HepG2 (cell line): ENCODE measurements around the gene DCN. TPM values are rescaled to one million over a fixed set of nuclear protein-coding genes. Genes with fewer than 3 reads are reported as not detected.

Experiments used
- ATAC-seq: fragments of 200-7000 bp; cut with Tn5 transposase; 3 replicates; pipeline ENCODE4 v1.9.1; 2020; ENCODE audit warnings: mild to moderate bottlenecking, moderate library complexity
- BruUV-seq: library from RNA; stranded (reverse); fragments of 400-500 nt; replicated peaks from 2 replicates; lab custom pipeline; 2021; lab: Mats Ljungman, UMichigan
- CTCF ChIA-PET: fragments of 300-600 bp; formaldehyde crosslinking; extraction: SDS; loops from one replicate; lab custom pipeline; 2021; ENCODE audit warnings: low total read pairs, inconsistent platforms, low intra/inter-chr PET ratio; lab: Yijun Ruan, JAX
- POLR2A ChIA-PET: fragments of 350-600 bp; sonication (Branson Sonifier 250); formaldehyde crosslinking; loops from one replicate; lab custom pipeline; 2020; ENCODE audit warnings: antibody characterized with exemption, inconsistent platforms; lab: Yijun Ruan, JAX
- DNase-seq: peaks from one replicate; pipeline ENCODE4 v3.0.0-alpha.2; 2015; ENCODE audit warnings: low spot score
- FAIRE-seq: peaks from 3 replicates; lab custom pipeline; 2011; peaks lifted over from hg19 to GRCh38; lab: Jason Lieb, UNC
- H2AFZ ChIP-seq: one replicate; pipeline ENCODE4 v1.6.1; 2011; ENCODE audit warnings: low read length, inconsistent platforms
- H3K27ac ChIP-seq: fragments of 300-600 bp; 3 replicates; pipeline ENCODE4 v1.8.0; 2011; ENCODE audit warnings: mixed run types, mild to moderate bottlenecking, mixed read lengths, low read length, inconsistent platforms; ENCODE audit not compliant: insufficient read depth; ENCODE audit errors: extremely low read length
- H3K27me3 ChIP-seq, 2 experiments: fragments of 200-600 bp in 1 of 2; 2 replicates in 1 of 2; 3 replicates in 1 of 2; pipeline versions ENCODE4 v1.6.0 to v1.8.0; 2011; ENCODE audit warnings: low read length in 2 of 2, mild to moderate bottlenecking in 2 of 2, moderate library complexity in 2 of 2, inconsistent platforms in 1 of 2; ENCODE audit not compliant: insufficient read depth in 2 of 2, control insufficient read depth in 1 of 2
- H3K36me3 ChIP-seq, 2 experiments: fragments of 200-600 bp in 1 of 2; replicated peaks in 1 of 2; 2 replicates in 1 of 2; 3 replicates in 1 of 2; pipeline versions ENCODE4 v1.5.1 to v1.8.0; 2011; ENCODE audit warnings: low read length in 2 of 2, inconsistent platforms in 1 of 2; ENCODE audit not compliant: insufficient read depth in 2 of 2, control insufficient read depth in 1 of 2
- H3K4me1 ChIP-seq: 2 replicates; pipeline ENCODE4 v1.5.1; 2012; ENCODE audit warnings: low read length, inconsistent platforms; ENCODE audit not compliant: insufficient read depth
- H3K4me2 ChIP-seq: 2 replicates; pipeline ENCODE4 v1.6.0; 2011; ENCODE audit warnings: low read depth, low read length, inconsistent platforms
- H3K4me3 ChIP-seq, 3 experiments: fragments of 200-600 bp in 1 of 3; sonication (generic), shearing (Covaris generic) in 1 of 3; replicated peaks in 1 of 3; 2 replicates each; pipeline ENCODE4 v1.5.1; 2011 to 2016; ENCODE audit warnings: low read length in 3 of 3, inconsistent platforms in 2 of 3, low read depth in 2 of 3, mild to moderate bottlenecking in 2 of 3, control low read depth in 1 of 3, mixed read lengths in 1 of 3; ENCODE audit not compliant: insufficient read depth in 1 of 3
- H3K79me2 ChIP-seq: one replicate; pipeline ENCODE4 v1.6.1; 2011; ENCODE audit warnings: low read length, inconsistent platforms; ENCODE audit not compliant: insufficient read depth
- H3K9ac ChIP-seq: 2 replicates; pipeline ENCODE4 v1.6.0; 2011; ENCODE audit warnings: mild to moderate bottlenecking, low read depth, low read length, inconsistent platforms; ENCODE audit not compliant: insufficient read depth
- H3K9me3 ChIP-seq: 2 replicates; pipeline ENCODE4 v1.5.1; 2012; ENCODE audit warnings: mild to moderate bottlenecking, low read length
- H4K20me1 ChIP-seq: 2 replicates; pipeline ENCODE4 v1.6.0; 2011; ENCODE audit warnings: inconsistent platforms, mild to moderate bottlenecking, low read length, moderate library complexity; ENCODE audit not compliant: insufficient read depth
- AHR ChIP-seq: IDR thresholded peaks from 2 replicates; pipeline ENCODE4 v1.6.1; 2018; ENCODE audit warnings: missing genetic modification reagents, missing compliant biosample characterization
- KDM5A ChIP-seq: fragments of 200-600 bp; sonication (generic); IDR thresholded peaks from 2 replicates; pipeline ENCODE4 v1.7.0; 2018; ENCODE audit warnings: antibody characterized with exemption, mild to moderate bottlenecking, low read length, borderline replicate concordance
- MIER2 ChIP-seq: IDR thresholded peaks from 2 replicates; pipeline ENCODE4 v1.6.1; 2016; ENCODE audit warnings: missing biosample characterization, missing genetic modification reagents
- TOE1 ChIP-seq: sonication (generic); formaldehyde crosslinking; IDR thresholded peaks from 2 replicates; pipeline ENCODE4 v1.4.0; 2020; ENCODE audit warnings: mild to moderate bottlenecking, missing genetic modification reagents
- ZNF234 ChIP-seq: sonication (generic); formaldehyde crosslinking; conservative IDR thresholded peaks from 2 replicates; pipeline ENCODE4 v1.5.1; 2020; ENCODE audit warnings: mild to moderate bottlenecking, missing genetic modification reagents
- WGBS: methylation state at CpG from one replicate; pipeline ENCODE4 v1.1.6; 2017; ENCODE audit warnings: low lambda C conversion rate; 5-methylcytosine and 5-hydroxymethylcytosine counted together
- in situ Hi-C: cut with HindIII; loops from 2 replicates; pipeline ENCODE4 v1.10.0; 2017; ENCODE audit warnings: low pct_unique_long_range_greater_than_20kb; ENCODE audit not compliant: extremely low pct_ligation_motif_present
- intact Hi-C: fragments of 100-400 bp; cut with micrococcal nuclease; formaldehyde crosslinking; loops from one replicate; pipeline ENCODE4 v1.10.0; 2022; ENCODE audit not compliant: unreplicated experiment
- polyA plus RNA-seq, 8 experiments: library from polyadenylated mRNA; depleted of rRNA in 3 of 8; stranded (reverse) in 7 of 8; unstranded in 1 of 8; fragments of >200 nt; fragmentation: Illumina TruSeq in 4 of 8; extraction: Trizol in 4 of 8; gene quantifications; 2 replicates each; pipeline versions ENCODE4 v1.2.1 to v1.2.3, GENCODE V29; 2011 to 2016; ENCODE audit warnings: low read depth in 4 of 8, missing spikeins in 1 of 8, mixed read lengths in 1 of 8; ENCODE audit not compliant: insufficient read depth in 1 of 8
- small RNA-seq, 3 experiments: library from RNA; depleted of rRNA; stranded (forward); fragments of <200 nt; gene quantifications; one replicate each; pipeline ENCODE3, GENCODE V24; 2012; ENCODE audit warnings: low read depth in 2 of 3, low replicate concordance in 1 of 3; ENCODE audit not compliant: insufficient read length in 3 of 3, insufficient read depth in 2 of 3
- total RNA-seq, 5 experiments: library from RNA; depleted of rRNA; stranded (reverse); fragments of >200 nt; fragmentation: Illumina TruSeq; extraction: Trizol; gene quantifications; 2 replicates each; pipeline ENCODE4 v1.2.3, GENCODE V29; 2016; ENCODE audit warnings: low read depth in 1 of 5

Gene DCN
- total and polyA plus RNA-seq, 2 of the 13 experiments (the other 11 are each of a cell fraction or from before 2014, with no cell fraction given) = not detected

DNA sequence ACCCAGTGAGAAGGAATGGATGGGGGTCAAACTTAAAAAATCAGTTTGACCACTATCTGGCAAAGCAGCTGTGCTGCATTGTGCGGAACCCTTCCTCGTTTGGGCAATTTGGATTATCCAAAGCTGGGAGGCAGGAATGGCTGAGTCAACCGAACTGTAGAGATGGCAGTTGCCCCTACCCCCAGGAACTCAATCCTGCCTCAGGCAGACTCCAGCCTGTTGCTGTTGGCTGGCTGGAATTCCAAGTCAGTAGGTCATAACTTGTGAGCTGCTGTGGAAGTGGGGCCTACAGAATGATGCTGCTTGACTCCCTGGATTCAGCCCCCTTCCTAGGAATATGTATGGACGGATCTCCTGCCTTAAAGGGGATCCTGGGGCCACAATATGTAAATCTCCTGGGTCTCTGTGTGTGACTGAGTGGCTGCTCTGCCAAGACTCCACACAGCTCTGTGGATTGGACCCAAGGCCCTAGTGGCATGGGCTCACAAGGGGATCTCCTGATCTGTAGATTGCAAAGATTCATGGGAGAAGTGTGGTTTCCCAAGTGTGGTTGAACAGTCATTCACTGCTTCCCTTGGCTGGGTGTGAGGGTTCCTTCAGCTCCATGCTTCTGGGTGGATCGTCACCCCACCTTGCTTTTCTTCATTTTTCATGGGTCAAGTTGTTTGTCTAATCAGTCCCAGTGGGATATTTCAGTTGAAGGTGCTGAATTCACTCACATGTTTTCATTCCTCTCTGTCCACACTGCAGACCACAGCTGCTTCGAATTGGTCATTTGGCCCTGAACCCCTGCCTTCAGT, 90.5 kb downstream of the DCN start:
- Histone ChIP-seq H3K4me3 (no peak overlapping the region), H3K79me2 (no peaks in the 10 kb centered on the region), H3K9me3 (peaks cover 75% of the 10 kb centered on the region), H3K27ac (no peak overlapping the region), H3K4me2 (no peak overlapping the region), H3K9ac (no peak overlapping the region), H3K4me1 (no peaks in the 10 kb centered on the region), H3K36me3 (no peaks in the 10 kb centered on the region), H4K20me1 (no peaks in the 10 kb centered on the region), H2AFZ (no peak overlapping the region), H3K27me3 (no peaks in the 10 kb centered on the region)
- DNase-seq (no peak), ATAC-seq (no peak), FAIRE-seq (no peak)
- TF ChIP-seq TOE1 (CRISPR knock-in tag) = no peak
- TF ChIP-seq MIER2 (CRISPR knock-in tag) = no peak
- TF ChIP-seq AHR (CRISPR knock-in tag) = no peak
- no peak for TF ChIP-seq ZNF234 (CRISPR knock-in tag)
- no peak for TF ChIP-seq KDM5A
- intact Hi-C loops (no loop called here), in situ Hi-C loops (no loop called here)
- 6% methylated on average over 4 of the region's 6 CpGs for WGBS
- BruUV-seq = no TSS peak
- CTCF ChIA-PET = no interaction called here
- POLR2A ChIA-PET = no interaction called here

Small RNA genes within 50 kb of the gene (small RNA-seq; reads per million reads assigned to genes)
- 0 reads per million in 3 experiments for gene AC007115.1

Other genes starting within 250 kb of the DCN start
- not detected in 2 replicates for gene CCER1, start 227.6 kb downstream of the DCN start, total RNA-seq (2016; rRNA removed; fragmentation: Illumina TruSeq; extraction: Trizol)
- gene CCER1, start 227.6 kb downstream of the DCN start, polyA plus RNA-seq (2011; rRNA removed) = not detected in 2 replicates
- not detected in 2 replicates for gene EPYC, start 177.8 kb downstream of the DCN start, total RNA-seq (2016; rRNA removed; fragmentation: Illumina TruSeq; extraction: Trizol)
- gene EPYC, start 177.8 kb downstream of the DCN start, polyA plus RNA-seq (2011; rRNA removed) = not detected in 2 replicates
- not detected in 2 replicates for gene KERA, start 124.8 kb downstream of the DCN start, total RNA-seq (2016; rRNA removed; fragmentation: Illumina TruSeq; extraction: Trizol)
- gene KERA, start 124.8 kb downstream of the DCN start, polyA plus RNA-seq (2011; rRNA removed) = not detected in 2 replicates
- not detected in 2 replicates for gene LUM, start 71.3 kb downstream of the DCN start, total RNA-seq (2016; rRNA removed; fragmentation: Illumina TruSeq; extraction: Trizol)
- not detected in 2 replicates for gene LUM, start 71.3 kb downstream of the DCN start, polyA plus RNA-seq (2011; rRNA removed)